ENCODE results near the gene ST6GALNAC3. TPM values are rescaled to one million over a fixed set of nuclear protein-coding genes. Genes with fewer than 3 reads are reported as not detected.

Gene ST6GALNAC3
- total RNA-seq, 1 experiment from 2014 or later: 2.2 TPM

DNA sequence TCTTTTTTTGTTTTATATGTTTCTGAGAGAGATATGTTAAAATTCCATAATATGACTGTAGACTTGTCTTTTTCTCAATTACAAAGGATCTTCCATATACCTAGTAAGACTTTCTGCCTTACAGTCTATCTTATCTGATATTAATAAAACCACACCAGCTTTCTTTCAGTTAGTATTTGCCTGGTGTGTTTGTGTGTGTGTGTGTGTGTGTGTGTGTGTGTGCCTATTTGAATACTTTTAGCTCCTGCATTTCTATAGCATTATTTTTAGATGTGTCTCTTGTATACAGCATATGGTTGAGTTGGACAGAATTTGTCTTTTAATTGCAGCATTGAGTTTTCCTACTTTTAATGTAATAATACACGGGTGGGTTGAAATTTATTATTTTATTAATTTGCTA is 27.5 kb downstream of the ST6GALNAC3 start:
- no peak overlapping the region for H3K4me3 ChIP-seq (replicated peaks in 1 of 2; ENCODE audit: low read depth in 1 of 2, low read length in 2 of 2)
- no peak overlapping the region for H3K27ac ChIP-seq (ENCODE audit: low read depth, low read length)
- RAD21 ChIA-PET (ENCODE audit: low non-redundant PET in 1 of 2, low total read pairs in 2 of 2, uncharacterized antibody in 2 of 2, unreplicated experiment in 2 of 2): no interaction called here
- H3K4me1 ChIP-seq (ENCODE audit: control insufficient read depth in 1 of 2, insufficient read depth in 2 of 2, low read length in 2 of 2): no peaks in the 10 kb centered on the region
- DNase-seq (ENCODE audit: low read depth, low spot score) (no peak), ATAC-seq (no peak)
- no peaks in the 10 kb centered on the region for H3K79me2 ChIP-seq (ENCODE audit: insufficient read depth, low read length)
- no TSS peak for BruUV-seq (replicated peaks)
- CTCF ChIA-PET: no interaction called here
- H4K20me1 ChIP-seq (ENCODE audit: insufficient read depth): no peaks in the 10 kb centered on the region
- POLR2A ChIA-PET: no interaction called here
- no peaks in the 10 kb centered on the region for H3K36me3 ChIP-seq (ENCODE audit: control insufficient read depth in 1 of 2, insufficient read depth in 2 of 2, low read length in 2 of 2)
- no peaks in the 10 kb centered on the region for H3K27me3 ChIP-seq (ENCODE audit: insufficient read depth, low read length)
- no peak overlapping the region for H3K9ac ChIP-seq (ENCODE audit: low read length)
- H3K9me3 ChIP-seq (ENCODE audit: control insufficient read depth in 1 of 2, insufficient read depth in 1 of 2, low read depth in 1 of 2, low read length in 2 of 2): no peaks in the 10 kb centered on the region
- no peak for TF ChIP-seq EGR1 (IDR thresholded peaks at IDR 0.05; ENCODE audit: low read depth)
- TF ChIP-seq MAX (IDR thresholded peaks at IDR 0.05): no peak
- no peak for TF ChIP-seq TCF7L2 (IDR thresholded peaks at IDR 0.05; ENCODE audit: borderline replicate concordance, extremely low read depth, insufficient read depth, insufficient read length)
- no peak for TF ChIP-seq POLR2AphosphoS5 (IDR thresholded peaks at IDR 0.05; ENCODE audit: low read depth, low read length)
- no peak for TF ChIP-seq SIN3A (IDR thresholded peaks at IDR 0.05; ENCODE audit: low read depth)
- H3K9me2 ChIP-seq (ENCODE audit: insufficient read depth): no peaks in the 10 kb centered on the region
- intact Hi-C loops (cut with micrococcal nuclease): no loop called here
- H3K4me2 ChIP-seq (ENCODE audit: low read length): no peak overlapping the region
- H2AFZ ChIP-seq (ENCODE audit: low read depth, low read length, poor library complexity, severe bottlenecking): no peak overlapping the region

- no peak overlapping the region for H3K4me2 ChIP-seq (ENCODE audit: low read length)
- RAD21 ChIA-PET (ENCODE audit: low non-redundant PET in 1 of 2, low total read pairs in 2 of 2, uncharacterized antibody in 2 of 2, unreplicated experiment in 2 of 2): no interaction called here
- H3K9ac ChIP-seq (ENCODE audit: low read length): no peak overlapping the region
- no peaks in the 10 kb centered on the region for H3K36me3 ChIP-seq (ENCODE audit: control insufficient read depth in 1 of 2, insufficient read depth in 2 of 2, low read length in 2 of 2)
- DNase-seq (ENCODE audit: low read depth, low spot score): no peak
- intact Hi-C loops (cut with micrococcal nuclease): no loop called here
- no TSS peak for BruUV-seq (replicated peaks)
- H3K4me3 ChIP-seq (replicated peaks in 1 of 2; ENCODE audit: low read depth in 1 of 2, low read length in 2 of 2): no peak overlapping the region
- POLR2A ChIA-PET: no interaction called here
- H3K4me1 ChIP-seq (ENCODE audit: control insufficient read depth in 1 of 2, insufficient read depth in 2 of 2, low read length in 2 of 2): no peaks in the 10 kb centered on the region
- ATAC-seq: no peak
- no peaks in the 10 kb centered on the region for H3K79me2 ChIP-seq (ENCODE audit: insufficient read depth, low read length)
- H4K20me1 ChIP-seq (ENCODE audit: insufficient read depth): no peaks in the 10 kb centered on the region
- H3K9me2 ChIP-seq (ENCODE audit: insufficient read depth): no peaks in the 10 kb centered on the region
- no peaks in the 10 kb centered on the region for H3K9me3 ChIP-seq (ENCODE audit: control insufficient read depth in 1 of 2, insufficient read depth in 1 of 2, low read depth in 1 of 2, low read length in 2 of 2)
- H3K27ac ChIP-seq (ENCODE audit: low read depth, low read length): no peak overlapping the region
- no peak overlapping the region for H2AFZ ChIP-seq (ENCODE audit: low read depth, low read length, poor library complexity, severe bottlenecking)
- no peaks in the 10 kb centered on the region for H3K27me3 ChIP-seq (ENCODE audit: insufficient read depth, low read length)
- CTCF ChIA-PET: no interaction called here
- TF ChIP-seq ZNF274 (IDR thresholded peaks at IDR 0.05; ENCODE audit: low read depth, low read length) (no peak), REST (IDR thresholded peaks at IDR 0.05; ENCODE audit: low read depth) (no peak), JUND (IDR thresholded peaks at IDR 0.05) (no peak), FOSL1 (IDR thresholded peaks at IDR 0.05; ENCODE audit: low read depth) (no peak), SRF (IDR thresholded peaks at IDR 0.05; ENCODE audit: low read depth) (no peak), ZFX (IDR thresholded peaks at IDR 0.05) (no peak), ATF3 (IDR thresholded peaks at IDR 0.05) (no peak), ELF1 (IDR thresholded peaks at IDR 0.05; ENCODE audit: borderline replicate concordance, low read depth) (no peak), EZH2phosphoT487 (IDR thresholded peaks at IDR 0.05; ENCODE audit: borderline replicate concordance) (no peak), CTCF (IDR thresholded peaks at IDR 0.05 in 2 of 3, conservative IDR thresholded peaks at IDR 0.05 in 1 of 3; ENCODE audit: borderline replicate concordance in 1 of 3, insufficient read depth in 1 of 3, low read depth in 2 of 3, low read length in 2 of 3) (no peak), TCF7L2 (IDR thresholded peaks at IDR 0.05; ENCODE audit: borderline replicate concordance, extremely low read depth, insufficient read depth, insufficient read length) (no peak), SP1 (IDR thresholded peaks at IDR 0.05; ENCODE audit: low read depth) (no peak)
Measured at GRCh38 chr1:76103034-76103433, 28.5 kb downstream of the ST6GALNAC3 start.

All from HCT116 (cell line).